WTC11 (cell line): Measurements from ENCODE around the gene ITGA11. TPM values are rescaled to one million over a fixed set of nuclear protein-coding genes. Genes with fewer than 3 reads are reported as not detected.

Source experiments
- ATAC-seq: fragments of 200-7000 bp; cut with Tn5 transposase; 2 replicates; pipeline ENCODE4 v1.10.0; 2021; ENCODE audit warnings: mild to moderate bottlenecking, moderate library complexity
- CTCF ChIA-PET: fragments of 300-600 bp; sonication (Branson Sonifier 250); formaldehyde crosslinking; loops from one replicate; lab custom pipeline; 2021; ENCODE audit warnings: antibody characterized with exemption; lab: Charles Lee
- POLR2A ChIA-PET: fragments of 350-600 bp; sonication (Branson Sonifier 250); formaldehyde crosslinking; loops from one replicate; lab custom pipeline; 2021; ENCODE audit warnings: antibody characterized with exemption; lab: Charles Lee
- DNase-seq: peaks from one replicate; pipeline ENCODE4 v3.0.0; 2021; ENCODE audit warnings: low spot score
- H3K27ac Mint-ChIP-seq: 2 replicates; pipeline ENCODE4 v1.8.0; 2021; ENCODE audit warnings: mixed read lengths
- H3K27me3 Mint-ChIP-seq: 2 replicates; pipeline ENCODE4 v1.8.0; 2021; ENCODE audit warnings: low read depth, mild to moderate bottlenecking, moderate library complexity, mixed read lengths
- H3K36me3 Mint-ChIP-seq: 2 replicates; pipeline ENCODE4 v1.8.0; 2021; ENCODE audit warnings: mixed read lengths
- H3K4me1 Mint-ChIP-seq: 2 replicates; pipeline ENCODE4 v1.8.0; 2022; ENCODE audit warnings: mixed read lengths
- H3K4me3 Mint-ChIP-seq: 2 replicates; pipeline ENCODE4 v1.8.0; 2021; ENCODE audit warnings: mild to moderate bottlenecking, moderate library complexity, mixed read lengths
- H3K9me3 Mint-ChIP-seq: 2 replicates; pipeline ENCODE4 v1.8.0; 2021; ENCODE audit warnings: mixed read lengths
- AFF4 ChIP-seq: sonication (generic); formaldehyde crosslinking; IDR thresholded peaks from 2 replicates; pipeline ENCODE4 v1.8.1; 2023; ENCODE audit warnings: mild to moderate bottlenecking, missing genetic modification reagents, borderline replicate concordance
- CREB1 ChIP-seq: sonication (generic); formaldehyde crosslinking; IDR thresholded peaks from 2 replicates; pipeline ENCODE4 v1.8.0; 2023; ENCODE audit warnings: mild to moderate bottlenecking, missing genetic modification reagents
- CREM ChIP-seq: sonication (generic); formaldehyde crosslinking; IDR thresholded peaks from 2 replicates; pipeline ENCODE4 v1.8.1; 2022; ENCODE audit warnings: mild to moderate bottlenecking, missing genetic modification reagents, moderate library complexity
- E2F4 ChIP-seq: sonication (generic); formaldehyde crosslinking; IDR thresholded peaks from 2 replicates; pipeline ENCODE4 v1.8.1; 2022; ENCODE audit warnings: low read depth, mild to moderate bottlenecking, moderate library complexity, missing genetic modification reagents, borderline replicate concordance
- GTF2I ChIP-seq: fragments of 250-450 bp; sonication (Bioruptor Pico); conservative IDR thresholded peaks from 2 replicates; pipeline ENCODE4 v1.4.0; 2021; ENCODE audit warnings: mild to moderate bottlenecking
- KAT7 ChIP-seq: sonication (generic); formaldehyde crosslinking; IDR thresholded peaks from 2 replicates; pipeline ENCODE4 v1.8.1; 2023; ENCODE audit warnings: missing genetic modification reagents, mild to moderate bottlenecking, borderline replicate concordance
- MAX ChIP-seq: sonication (generic); formaldehyde crosslinking; IDR thresholded peaks from 2 replicates; pipeline ENCODE4 v1.8.0; 2022; ENCODE audit warnings: mild to moderate bottlenecking, missing genetic modification reagents
- MLX ChIP-seq: sonication (generic); formaldehyde crosslinking; IDR thresholded peaks from 2 replicates; pipeline ENCODE4 v1.8.1; 2023; ENCODE audit warnings: mild to moderate bottlenecking, missing genetic modification reagents, moderate library complexity
- NR1H2 ChIP-seq: sonication (generic); formaldehyde crosslinking; IDR thresholded peaks from 2 replicates; pipeline ENCODE4 v1.9.0; 2021; ENCODE audit warnings: mild to moderate bottlenecking, moderate library complexity, missing genetic modification reagents
- PRRX2 ChIP-seq: fragments of 250-450 bp; sonication (Bioruptor Pico); IDR thresholded peaks from 2 replicates; pipeline ENCODE4 v1.8.0; 2021; ENCODE audit warnings: mild to moderate bottlenecking
- SMAD3 ChIP-seq: sonication (generic); formaldehyde crosslinking; IDR thresholded peaks from 2 replicates; pipeline ENCODE4 v1.8.0; 2022; ENCODE audit warnings: missing genetic modification reagents, mild to moderate bottlenecking, borderline replicate concordance
- ZBTB21 ChIP-seq: sonication (generic); formaldehyde crosslinking; IDR thresholded peaks from 2 replicates; pipeline ENCODE4 v1.8.1; 2023; ENCODE audit warnings: mild to moderate bottlenecking, missing genetic modification reagents, borderline replicate concordance
- ZNF281 ChIP-seq: sonication (generic); formaldehyde crosslinking; IDR thresholded peaks from 2 replicates; pipeline ENCODE4 v1.8.0; 2023; ENCODE audit warnings: mild to moderate bottlenecking, missing genetic modification reagents
- ZNF317 ChIP-seq: sonication (generic); formaldehyde crosslinking; IDR thresholded peaks from 2 replicates; pipeline ENCODE4 v1.8.1; 2023; ENCODE audit warnings: low read depth, mild to moderate bottlenecking, moderate library complexity, missing genetic modification reagents, borderline replicate concordance
- ZNF396 ChIP-seq: fragments of 250-450 bp; sonication (Bioruptor Pico); IDR thresholded peaks from 2 replicates; pipeline ENCODE4 v1.8.0; 2021; ENCODE audit warnings: mild to moderate bottlenecking, moderate library complexity, borderline replicate concordance
- ZNF512 ChIP-seq: sonication (generic); formaldehyde crosslinking; IDR thresholded peaks from 2 replicates; pipeline ENCODE4 v1.8.1; 2022; ENCODE audit warnings: missing genetic modification reagents, borderline replicate concordance
- ZNF671 ChIP-seq: fragments of 250-450 bp; sonication (Bioruptor Pico); IDR thresholded peaks from 2 replicates; pipeline ENCODE4 v1.8.0; 2021; ENCODE audit warnings: mild to moderate bottlenecking
- total RNA-seq: library from RNA; stranded (reverse); gene quantifications from 3 replicates; pipeline ENCODE4 v1.2.3, GENCODE V29; 2021

Gene ITGA11
- total RNA-seq, 1 experiment from 2014 or later = 0.15 TPM

GRCh38 chr15:68352401-68353062 is 79.4 kb downstream of the ITGA11 start:
- H3K9me3 Mint-ChIP-seq = peaks cover 13% of the 10 kb centered on the region
- ChIA-PET POLR2A (interaction anchor here (0.7 kb wide), 1 partner anchor 415 kb away, joined by 3 read pairs; no protein-coding TSS in a partner anchor), CTCF (interaction anchor here (0.8 to 1.2 kb wide), 2 partner anchors 46 to 186 kb away, joined by 3 read pairs; no protein-coding TSS in a partner anchor)
- no peaks in the 10 kb centered on the region for H3K4me1 Mint-ChIP-seq
- DNase-seq = no peak
- ATAC-seq = no peak
- TF ChIP-seq E2F4 (CRISPR knock-in tag) = no peak
- TF ChIP-seq NR1H2 (CRISPR knock-in tag) = no peak
- no peak for TF ChIP-seq ZBTB21 (CRISPR knock-in tag)
- no peak for TF ChIP-seq MAX
- TF ChIP-seq ZNF396 (CRISPR knock-in tag) = no peak
- no peak for TF ChIP-seq KAT7 (CRISPR knock-in tag)
- no peak for TF ChIP-seq SMAD3 (CRISPR knock-in tag)
- TF ChIP-seq ZNF671 = no peak
- TF ChIP-seq GTF2I (CRISPR knock-in tag) = no peak
- no peak for TF ChIP-seq CREB1 (CRISPR knock-in tag)
- TF ChIP-seq ZNF281 = no peak
- peaks cover 10% of the 10 kb centered on the region for H3K36me3 Mint-ChIP-seq
- no peak overlapping the region for H3K27ac Mint-ChIP-seq
- H3K4me3 Mint-ChIP-seq = no peak overlapping the region
- peaks cover 8% of the 10 kb centered on the region; the same call in 1 of the 2 replicates for H3K27me3 Mint-ChIP-seq

- ATAC-seq (no peak), DNase-seq (no peak)
- H3K36me3 Mint-ChIP-seq = no peaks in the 10 kb centered on the region
- no peak overlapping the region for H3K4me3 Mint-ChIP-seq
- CTCF ChIA-PET = interaction anchor here (0.6 to 2.6 kb wide), 3 partner anchors 15 to 96 kb away, joined by 3 to 10 read pairs (median 3); no protein-coding TSS in a partner anchor
- no peaks in the 10 kb centered on the region for H3K9me3 Mint-ChIP-seq
- H3K4me1 Mint-ChIP-seq = peaks cover 9% of the 10 kb centered on the region
- H3K27me3 Mint-ChIP-seq = no peaks in the 10 kb centered on the region
- TF ChIP-seq ZNF512 (CRISPR knock-in tag) (no peak), PRRX2 (no peak), ZNF317 (CRISPR knock-in tag) (no peak), MLX (CRISPR knock-in tag) (no peak)
- H3K27ac Mint-ChIP-seq = no peak overlapping the region
- POLR2A ChIA-PET = no interaction called here
Measured at GRCh38 chr15:68349151-68349550, 82.8 kb downstream of the ITGA11 start.

GRCh38 chr15:68348606-68349005 is 83.4 kb downstream of the ITGA11 start:
- H3K36me3 Mint-ChIP-seq = no peaks in the 10 kb centered on the region
- H3K4me1 Mint-ChIP-seq = peaks cover 13% of the 10 kb centered on the region
- H3K27ac Mint-ChIP-seq = no peak overlapping the region
- ChIA-PET POLR2A (no interaction called here), CTCF (interaction anchor here (1.3 to 2.6 kb wide), 2 partner anchors 42 to 96 kb away, joined by 3 to 10 read pairs; no protein-coding TSS in a partner anchor)
- TF ChIP-seq AFF4 (CRISPR knock-in tag) (no peak), CREM (no peak)
- no peaks in the 10 kb centered on the region for H3K27me3 Mint-ChIP-seq
- no peak overlapping the region for H3K4me3 Mint-ChIP-seq
- ATAC-seq (no peak), DNase-seq (no peak)
- H3K9me3 Mint-ChIP-seq = no peaks in the 10 kb centered on the region
